HG02571 (cell line): ENCODE measurements around the gene L2HGDH.
"Not testable (repeated sequence)": the region's sequence is repeated elsewhere in the genome, so short reads cannot be mapped to it uniquely, and the experiment has no call there.

Experiments
- ATAC-seq: cut with Tn5 transposase; IDR thresholded peaks from one replicate; pipeline ENCODE4 v1.9.1; 2021; ENCODE audit warnings: mild to moderate bottlenecking, moderate library complexity; ENCODE audit not compliant: unreplicated experiment

The L2HGDH gene

GRCh38 chr14:50340045-50340444 is 28.0 kb upstream of the L2HGDH start:
- no peak for ATAC-seq

- no peak for ATAC-seq
Measured at GRCh38 chr14:50339178-50339804, 27.3 kb upstream of the L2HGDH start.

- ATAC-seq: no peak
Measured at GRCh38 chr14:50338587-50338986, 26.6 kb upstream of the L2HGDH start.

- ATAC-seq: no peak
Measured at GRCh38 chr14:50335989-50336824, 24.2 kb upstream of the L2HGDH start.

- no peak for ATAC-seq
Measured at GRCh38 chr14:50335389-50335788, 23.4 kb upstream of the L2HGDH start.

- no peak for ATAC-seq
Measured at GRCh38 chr14:50334211-50334610, 22.2 kb upstream of the L2HGDH start.

- ATAC-seq: no peak
Measured at GRCh38 chr14:50333014-50333509, 21.0 kb upstream of the L2HGDH start.

- no peak for ATAC-seq
Measured at GRCh38 chr14:50331596-50331995, 19.6 kb upstream of the L2HGDH start.

- ATAC-seq: peak; percentile 88
Measured at GRCh38 chr14:50321009-50321660, 9.1 kb upstream of the L2HGDH start.

GRCh38 chr14:50320283-50320682 is 8.3 kb upstream of the L2HGDH start:
- peak; percentile 40 for ATAC-seq

GRCh38 chr14:50319721-50320120 is 7.7 kb upstream of the L2HGDH start:
- no peak for ATAC-seq

GRCh38 chr14:50319293-50319692 is 7.3 kb upstream of the L2HGDH start:
- ATAC-seq: no peak

- ATAC-seq: no peak
Measured at GRCh38 chr14:50318031-50318626, 6.1 kb upstream of the L2HGDH start.

- not testable (repeated sequence) for ATAC-seq
Measured at GRCh38 chr14:50314098-50314497, 2.1 kb upstream of the L2HGDH start.

GRCh38 chr14:50312734-50313054 is 665 bp upstream of the L2HGDH start:
- ATAC-seq: no peak

- ATAC-seq: no peak
Measured at GRCh38 chr14:50311337-50311971, 575 bp downstream of the L2HGDH start.

- ATAC-seq: no peak
Measured at GRCh38 chr14:50310445-50310844, 1.6 kb downstream of the L2HGDH start.

- no peak for ATAC-seq
Measured at GRCh38 chr14:50308363-50308915, 3.6 kb downstream of the L2HGDH start.

GRCh38 chr14:50303744-50304471 is 8.1 kb downstream of the L2HGDH start:
- no peak for ATAC-seq

GRCh38 chr14:50301914-50302313 is 10.1 kb downstream of the L2HGDH start:
- ATAC-seq: no peak
